Endodermal cell (in vitro differentiated cells): ENCODE results near the gene FGF21. TPM values are rescaled to one million over a fixed set of nuclear protein-coding genes. Genes with fewer than 3 reads are reported as not detected.

Experiments
- DNase-seq: peaks from one replicate; pipeline ENCODE4 v3.0.0-alpha.2; 2017
- H3K27ac ChIP-seq: 2 replicates; pipeline ENCODE4 v1.5.1; 2013; ENCODE audit warnings: mild to moderate bottlenecking, low read depth, low read length, moderate library complexity
- H3K27me3 ChIP-seq: 2 replicates; pipeline ENCODE4 v1.6.1; 2013; ENCODE audit warnings: mild to moderate bottlenecking, low read length, moderate library complexity; ENCODE audit not compliant: insufficient read depth, control insufficient read depth, poor library complexity, severe bottlenecking
- H3K36me3 ChIP-seq: 2 replicates; pipeline ENCODE4 v1.7.0; 2013; ENCODE audit warnings: mild to moderate bottlenecking, low read length, moderate library complexity; ENCODE audit not compliant: control insufficient read depth, insufficient read depth
- H3K4me1 ChIP-seq: one replicate; pipeline ENCODE4 v1.7.0; 2013; ENCODE audit warnings: low read length; ENCODE audit not compliant: control insufficient read depth, insufficient read depth
- H3K4me3 ChIP-seq: 2 replicates; pipeline ENCODE4 v1.5.1; 2013; ENCODE audit warnings: mild to moderate bottlenecking, low read length, moderate library complexity
- H3K9ac ChIP-seq: 2 replicates; pipeline ENCODE4 v1.6.1; 2013; ENCODE audit warnings: mild to moderate bottlenecking, low read length, moderate library complexity; ENCODE audit not compliant: poor library complexity, severe bottlenecking; ENCODE audit errors: extremely low read depth
- H3K9me3 ChIP-seq: 2 replicates; pipeline ENCODE4 v1.6.1; 2013; ENCODE audit warnings: mild to moderate bottlenecking, low read length, moderate library complexity; ENCODE audit not compliant: control insufficient read depth
- H3K27ac Mint-ChIP-seq: 2 replicates; pipeline ENCODE4 v1.8.0; 2020; ENCODE audit warnings: mixed read lengths
- H3K27me3 Mint-ChIP-seq: 2 replicates; pipeline ENCODE4 v1.8.0; 2021; ENCODE audit warnings: mild to moderate bottlenecking, mixed read lengths; ENCODE audit not compliant: insufficient read depth
- H3K36me3 Mint-ChIP-seq: 2 replicates; pipeline ENCODE4 v1.8.0; 2020; ENCODE audit warnings: low read depth, mixed read lengths
- H3K4me1 Mint-ChIP-seq: 2 replicates; pipeline ENCODE4 v1.8.0; 2020; ENCODE audit warnings: mixed read lengths
- H3K4me3 Mint-ChIP-seq: 2 replicates; pipeline ENCODE4 v1.8.0; 2020; ENCODE audit warnings: mild to moderate bottlenecking, moderate library complexity, mixed read lengths
- H3K9me3 Mint-ChIP-seq: 2 replicates; pipeline ENCODE4 v1.8.0; 2020; ENCODE audit warnings: mild to moderate bottlenecking, mixed read lengths
- WGBS, 2 experiments: methylation state at CpG; one replicate each; pipeline versions ENCODE4 v1.1.5 to v1.1.7; 2013; ENCODE audit warnings: missing lambda C conversion rate in 2 of 2, mixed read lengths in 1 of 2; ENCODE audit not compliant: insufficient coverage in 1 of 2, insufficient read length in 1 of 2; 5-methylcytosine and 5-hydroxymethylcytosine counted together
- total RNA-seq, 2 donors: library from RNA; stranded (reverse); fragmentation: NEBNext Ultra II Directional in 1 of 2; extraction: Animal tissue kit (Norgen Biotek cat#: 25700) in 1 of 2; gene quantifications; 2 replicates in 1 of 2; 3 replicates in 1 of 2; pipeline ENCODE4 v1.2.1, GENCODE V29; 2021
- TF ChIP-seq, protein P1 (sequence below): fragments of 200-600 bp; sonication (generic); conservative IDR thresholded peaks from 2 replicates; pipeline ENCODE4 v1.5.0; 2021; ENCODE audit warnings: antibody characterized with exemption, mild to moderate bottlenecking

The FGF21 gene
- total RNA-seq, 2 donors from 2014 or later = not detected

DNA sequence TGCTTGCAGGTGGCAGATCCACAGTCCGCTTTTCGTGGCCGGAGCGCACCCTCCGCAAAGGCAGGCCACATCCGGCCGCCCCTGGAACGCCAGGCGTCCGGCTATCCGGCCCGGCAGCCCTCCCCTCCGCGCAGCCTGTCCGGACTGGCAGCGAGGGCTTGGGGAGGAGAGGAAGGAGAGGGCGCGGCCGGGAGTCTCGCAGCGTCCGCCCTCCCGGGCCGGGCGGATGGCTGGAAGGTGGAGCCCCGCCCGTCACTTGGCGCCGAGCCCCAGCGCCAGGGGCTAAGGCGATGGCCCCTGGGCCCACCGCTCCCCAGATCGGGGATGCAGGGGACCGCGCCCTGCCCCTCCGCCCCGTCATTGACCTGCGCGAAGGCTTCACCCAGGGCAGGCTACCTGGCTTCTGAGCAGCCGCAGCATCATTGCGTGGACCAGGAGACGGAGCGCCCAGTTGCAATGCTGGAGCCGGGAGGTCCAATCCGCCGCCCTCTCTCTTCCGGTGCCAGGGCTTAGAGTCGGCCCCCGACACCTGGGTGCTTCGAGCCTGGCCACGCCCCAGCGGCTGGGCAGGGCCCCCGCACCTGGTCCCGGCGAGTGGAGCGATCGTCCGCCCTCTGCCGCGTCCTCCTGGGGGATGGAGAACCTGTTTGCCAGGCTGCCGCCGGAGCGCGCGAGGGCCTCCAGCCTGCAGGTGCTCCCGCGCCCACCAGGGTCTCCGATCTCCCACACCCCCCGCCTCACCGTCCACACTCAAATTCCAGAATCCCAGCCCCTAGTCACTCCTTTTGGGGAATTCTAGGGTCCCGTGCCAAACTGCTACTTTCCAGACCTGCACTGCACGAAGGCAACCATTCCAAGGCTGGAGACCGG lies 2.6 kb upstream of the FGF21 start, which contains the start of gene FUT1:
FUT1 (minus strand) TSS at position 146 of the 870 bp plus-strand sequence. CDS start 1,360 bp downstream, outside the sequence.
- Histone ChIP-seq H3K27ac (no peak within 1 kb of the TSS), H3K4me1 (no peaks in the 10 kb centered on the region), H3K4me3 (peak within 1 kb of the TSS; percentile 84), H3K9ac (peak within 1 kb of the TSS; percentile 22), H3K9me3 (no peaks in the 10 kb centered on the region), H3K36me3 (peaks cover 10% of the 10 kb centered on the region), H3K27me3 (peaks cover 14% of the 10 kb centered on the region)
- H3K9me3 Mint-ChIP-seq = no peaks in the 10 kb centered on the region
- H3K4me1 Mint-ChIP-seq = peaks cover 11% of the 10 kb centered on the region
- peaks cover 9% of the 10 kb centered on the region for H3K36me3 Mint-ChIP-seq
- peak; percentile 98 for DNase-seq
- H3K27me3 Mint-ChIP-seq = peaks cover 26% of the 10 kb centered on the region
- peak within 1 kb of the TSS; percentile 81 for H3K4me3 Mint-ChIP-seq
- peak within 1 kb of the TSS; percentile 82 for H3K27ac Mint-ChIP-seq
- TF ChIP-seq, protein P1, sequence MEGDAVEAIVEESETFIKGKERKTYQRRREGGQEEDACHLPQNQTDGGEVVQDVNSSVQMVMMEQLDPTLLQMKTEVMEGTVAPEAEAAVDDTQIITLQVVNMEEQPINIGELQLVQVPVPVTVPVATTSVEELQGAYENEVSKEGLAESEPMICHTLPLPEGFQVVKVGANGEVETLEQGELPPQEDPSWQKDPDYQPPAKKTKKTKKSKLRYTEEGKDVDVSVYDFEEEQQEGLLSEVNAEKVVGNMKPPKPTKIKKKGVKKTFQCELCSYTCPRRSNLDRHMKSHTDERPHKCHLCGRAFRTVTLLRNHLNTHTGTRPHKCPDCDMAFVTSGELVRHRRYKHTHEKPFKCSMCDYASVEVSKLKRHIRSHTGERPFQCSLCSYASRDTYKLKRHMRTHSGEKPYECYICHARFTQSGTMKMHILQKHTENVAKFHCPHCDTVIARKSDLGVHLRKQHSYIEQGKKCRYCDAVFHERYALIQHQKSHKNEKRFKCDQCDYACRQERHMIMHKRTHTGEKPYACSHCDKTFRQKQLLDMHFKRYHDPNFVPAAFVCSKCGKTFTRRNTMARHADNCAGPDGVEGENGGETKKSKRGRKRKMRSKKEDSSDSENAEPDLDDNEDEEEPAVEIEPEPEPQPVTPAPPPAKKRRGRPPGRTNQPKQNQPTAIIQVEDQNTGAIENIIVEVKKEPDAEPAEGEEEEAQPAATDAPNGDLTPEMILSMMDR = peak; percentile 67
- 1 to 3% methylated on average over 48 to 73 of the region's 73 CpGs for WGBS, 2 experiments

DNA sequence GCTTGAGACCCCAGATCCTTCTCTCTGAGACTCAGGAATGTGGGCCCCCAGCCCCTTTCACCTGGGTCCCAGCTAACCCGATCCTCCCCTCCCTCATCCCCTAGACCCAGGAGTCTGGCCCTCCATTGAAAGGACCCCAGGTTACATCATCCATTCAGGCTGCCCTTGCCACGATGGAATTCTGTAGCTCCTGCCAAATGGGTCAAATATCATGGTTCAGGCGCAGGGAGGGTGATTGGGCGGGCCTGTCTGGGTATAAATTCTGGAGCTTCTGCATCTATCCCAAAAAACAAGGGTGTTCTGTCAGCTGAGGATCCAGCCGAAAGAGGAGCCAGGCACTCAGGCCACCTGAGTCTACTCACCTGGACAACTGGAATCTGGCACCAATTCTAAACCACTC lies 463 bp downstream of the FGF21 start:
- no peak overlapping the region for H3K4me3 ChIP-seq
- Mint-ChIP-seq H3K4me3 (no peak overlapping the region), H3K27me3 (peaks cover 32% of the 10 kb centered on the region), H3K36me3 (no peaks in the 10 kb centered on the region), H3K4me1 (peaks cover 11% of the 10 kb centered on the region), H3K9me3 (no peaks in the 10 kb centered on the region), H3K27ac (no peak overlapping the region)
- no peak for DNase-seq
- no peak overlapping the region for H3K9ac ChIP-seq
- WGBS, 2 experiments = 94 to 95% methylated on average over 4 to 5 of the region's 5 CpGs
- no peaks in the 10 kb centered on the region for H3K36me3 ChIP-seq
- TF ChIP-seq, protein P1 = no peak
- H3K4me1 ChIP-seq = no peaks in the 10 kb centered on the region
- no peak overlapping the region for H3K27ac ChIP-seq
- H3K9me3 ChIP-seq = no peaks in the 10 kb centered on the region
- H3K27me3 ChIP-seq = peaks cover 14% of the 10 kb centered on the region

DNA sequence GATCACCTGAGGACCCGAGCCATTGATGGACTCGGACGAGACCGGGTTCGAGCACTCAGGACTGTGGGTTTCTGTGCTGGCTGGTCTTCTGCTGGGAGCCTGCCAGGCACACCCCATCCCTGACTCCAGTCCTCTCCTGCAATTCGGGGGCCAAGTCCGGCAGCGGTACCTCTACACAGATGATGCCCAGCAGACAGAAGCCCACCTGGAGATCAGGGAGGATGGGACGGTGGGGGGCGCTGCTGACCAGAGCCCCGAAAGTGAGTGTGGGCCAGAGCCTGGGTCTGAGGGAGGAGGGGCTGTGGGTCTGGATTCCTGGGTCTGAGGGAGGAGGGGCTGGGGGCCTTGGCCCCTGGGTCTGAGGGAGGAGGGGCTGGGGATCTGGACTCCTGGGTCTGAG lies 888 bp downstream of the FGF21 start:
- H3K27ac ChIP-seq = no peak overlapping the region
- H3K9me3 ChIP-seq = no peaks in the 10 kb centered on the region
- TF ChIP-seq, protein P1 = no peak
- peaks cover 14% of the 10 kb centered on the region for H3K27me3 ChIP-seq
- H3K4me1 ChIP-seq = no peaks in the 10 kb centered on the region
- DNase-seq = peak; percentile 40
- peaks cover 36% of the 10 kb centered on the region for H3K27me3 Mint-ChIP-seq
- H3K4me3 Mint-ChIP-seq = no peak overlapping the region
- H3K36me3 Mint-ChIP-seq = no peaks in the 10 kb centered on the region
- no peak overlapping the region for H3K9ac ChIP-seq
- WGBS, 2 experiments = 92 to 96% methylated on average over 7 to 11 of the region's 11 CpGs
- H3K9me3 Mint-ChIP-seq = no peaks in the 10 kb centered on the region
- no peaks in the 10 kb centered on the region for H3K36me3 ChIP-seq
- H3K27ac Mint-ChIP-seq = no peak overlapping the region
- H3K4me3 ChIP-seq = no peak overlapping the region
- peaks cover 9% of the 10 kb centered on the region for H3K4me1 Mint-ChIP-seq
